ENCODE results near the gene PPFIA4. TPM values are rescaled to one million over a fixed set of nuclear protein-coding genes. Genes with fewer than 3 reads are reported as not detected.

Gene PPFIA4
- total RNA-seq, 2 experiments from 2014 or later, result 78.8 to 79.9 TPM

DNA sequence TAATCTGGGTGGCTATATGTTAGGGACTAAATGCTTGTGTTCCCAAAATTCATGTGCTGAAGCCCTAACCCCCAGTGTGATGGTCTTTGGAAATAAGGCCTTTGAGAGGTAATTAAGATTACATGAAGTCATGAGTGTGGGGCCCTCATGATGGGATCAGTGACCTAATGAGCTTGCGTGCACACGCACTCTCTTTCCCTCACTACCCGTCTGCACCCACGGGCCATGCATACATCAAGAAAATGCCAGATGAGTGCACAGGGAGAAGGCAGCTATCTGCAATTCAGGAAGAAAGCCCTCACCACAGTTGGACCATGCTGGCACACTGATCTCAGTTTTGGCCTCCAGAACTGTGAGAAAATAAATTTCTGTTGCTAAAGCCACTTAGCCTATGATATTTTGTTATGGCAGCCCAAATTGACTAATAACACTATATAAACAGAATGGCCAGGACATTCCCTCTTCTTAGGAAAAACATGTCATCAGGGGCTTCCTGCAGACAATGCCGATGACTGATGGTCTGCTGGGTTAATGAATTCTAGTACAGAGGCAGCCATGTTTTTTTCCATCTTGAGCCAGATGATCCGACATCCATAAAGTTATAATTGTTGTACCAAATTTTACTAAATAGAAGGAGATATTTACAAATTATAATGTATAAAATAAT lies 77.7 kb downstream of the PPFIA4 start:
- intact Hi-C loops (cut with micrococcal nuclease), result no loop called here
- H3K27ac Mint-ChIP-seq, result no peak overlapping the region
- POLR2A ChIA-PET, result interaction anchor here (1.4 kb wide), 1 partner anchor 14 kb away, joined by 3 read pairs; no protein-coding TSS in a partner anchor
- no peaks in the 10 kb centered on the region for H3K36me3 Mint-ChIP-seq (ENCODE audit: low read depth)
- no peak for TF ChIP-seq CTCF (IDR thresholded peaks at IDR 0.05)
- H3K4me3 Mint-ChIP-seq, result no peak overlapping the region
- no peaks in the 10 kb centered on the region for H3K4me1 Mint-ChIP-seq (ENCODE audit: low read depth)
- no peak for ATAC-seq
- CTCF ChIA-PET, result interaction anchor here (1.3 kb wide), 1 partner anchor 113 kb away, joined by 4 read pairs; no protein-coding TSS in a partner anchor
- peaks cover 33% of the 10 kb centered on the region for H3K27me3 Mint-ChIP-seq
- no peaks in the 10 kb centered on the region for H3K9me3 Mint-ChIP-seq
- no peak for DNase-seq

DNA sequence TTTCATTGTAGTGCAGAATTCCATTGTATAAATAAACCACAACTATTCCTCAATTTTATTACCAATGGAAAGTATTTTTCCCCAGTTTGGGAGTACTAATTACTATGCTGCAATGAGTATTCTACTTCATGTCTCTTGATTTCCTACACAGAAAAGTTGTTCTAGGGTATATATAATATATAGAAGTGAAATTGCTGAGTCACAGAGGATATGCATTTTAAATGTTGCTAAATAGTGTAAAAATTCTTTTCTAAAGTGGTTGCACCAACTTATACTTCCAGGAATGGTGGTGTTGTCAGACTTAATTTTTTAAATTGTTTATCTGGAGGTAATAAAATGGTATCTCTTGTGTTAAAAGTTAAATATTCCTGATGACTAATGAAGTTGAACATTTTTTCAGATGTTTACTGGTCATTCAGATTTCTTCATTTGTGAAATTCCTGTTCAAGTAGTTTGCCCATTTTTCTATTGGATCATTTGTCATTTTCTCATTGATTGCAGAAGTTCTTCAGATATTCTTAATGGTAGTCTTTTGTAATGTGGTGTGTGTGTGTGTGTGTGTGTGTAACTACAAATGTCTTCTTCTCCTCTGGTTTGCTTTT lies 78.6 kb downstream of the PPFIA4 start:
- ATAC-seq (no peak), DNase-seq (no peak)
- ChIA-PET CTCF (no interaction called here), POLR2A (no interaction called here)
- TF ChIP-seq CTCF (IDR thresholded peaks at IDR 0.05), result no peak
- H3K9me3 Mint-ChIP-seq, result no peaks in the 10 kb centered on the region
- H3K27me3 Mint-ChIP-seq, result peaks cover 40% of the 10 kb centered on the region
- no peaks in the 10 kb centered on the region for H3K4me1 Mint-ChIP-seq (ENCODE audit: low read depth)
- intact Hi-C loops (cut with micrococcal nuclease), result no loop called here
- no peak overlapping the region for H3K27ac Mint-ChIP-seq
- H3K4me3 Mint-ChIP-seq, result no peak overlapping the region
- H3K36me3 Mint-ChIP-seq (ENCODE audit: low read depth), result no peaks in the 10 kb centered on the region

- Mint-ChIP-seq H3K9me3 (no peaks in the 10 kb centered on the region), H3K27me3 (peaks cover 39% of the 10 kb centered on the region), H3K27ac (no peak overlapping the region), H3K4me3 (no peak overlapping the region), H3K4me1 (ENCODE audit: low read depth) (no peaks in the 10 kb centered on the region), H3K36me3 (ENCODE audit: low read depth) (no peaks in the 10 kb centered on the region)
- TF ChIP-seq CTCF (IDR thresholded peaks at IDR 0.05), result no peak
- POLR2A ChIA-PET, result no interaction called here
- ATAC-seq (no peak), DNase-seq (no peak)
- intact Hi-C loops (cut with micrococcal nuclease), result no loop called here
- CTCF ChIA-PET, result no interaction called here
These were observed 86.2 kb downstream of the PPFIA4 start for GRCh38 chr1:203112475-203112874.

GRCh38 chr1:203113308-203113707 lies 87.0 kb downstream of the PPFIA4 start:
- POLR2A ChIA-PET, result no interaction called here
- DNase-seq (no peak), ATAC-seq (no peak)
- intact Hi-C loops (cut with micrococcal nuclease), result no loop called here
- no peak for TF ChIP-seq CTCF (IDR thresholded peaks at IDR 0.05)
- peaks cover 36% of the 10 kb centered on the region for H3K27me3 Mint-ChIP-seq
- no peak overlapping the region for H3K27ac Mint-ChIP-seq
- no peak overlapping the region for H3K4me3 Mint-ChIP-seq
- no peaks in the 10 kb centered on the region for H3K36me3 Mint-ChIP-seq (ENCODE audit: low read depth)
- H3K4me1 Mint-ChIP-seq (ENCODE audit: low read depth), result no peaks in the 10 kb centered on the region
- CTCF ChIA-PET, result no interaction called here
- no peaks in the 10 kb centered on the region for H3K9me3 Mint-ChIP-seq

- Mint-ChIP-seq H3K9me3 (no peaks in the 10 kb centered on the region), H3K36me3 (ENCODE audit: low read depth) (no peaks in the 10 kb centered on the region), H3K4me1 (ENCODE audit: low read depth) (no peaks in the 10 kb centered on the region), H3K27me3 (peaks cover 34% of the 10 kb centered on the region), H3K27ac (no peak overlapping the region), H3K4me3 (no peak overlapping the region)
- CTCF ChIA-PET, result no interaction called here
- no peak for TF ChIP-seq CTCF (IDR thresholded peaks at IDR 0.05)
- POLR2A ChIA-PET, result no interaction called here
- DNase-seq, result no peak
- intact Hi-C loops (cut with micrococcal nuclease), result no loop called here
- ATAC-seq, result no peak
These were observed 87.9 kb downstream of the PPFIA4 start for GRCh38 chr1:203114202-203114601.
